Activated CD8-positive, alpha-beta memory T cell treated with anti-CD3 and anti-CD28 coated beads, Interleukin-2, amount 50 U/mL, for 4 hours (primary cell): ENCODE measurements around the gene PIK3R5.
A peak's percentile ranks its signal among the peaks of the same experiment; 100 is the strongest.
"Not testable (repeated sequence)": the region's sequence is repeated elsewhere in the genome, so short reads cannot be mapped to it uniquely, and the experiment has no call there.

Experiments
- DNase-seq: peaks from one replicate; pipeline ENCODE4 v3.0.0-alpha.2; 2020

The PIK3R5 gene

GRCh38 chr17:8985054-8985701 is 19.7 kb upstream of the PIK3R5 start:
- no peak for DNase-seq

GRCh38 chr17:8984225-8984624 is 18.7 kb upstream of the PIK3R5 start:
- not testable (repeated sequence) for DNase-seq

- DNase-seq, result no peak
These were observed 15.9 kb upstream of the PIK3R5 start for GRCh38 chr17:8981443-8981842.

GRCh38 chr17:8979715-8980114 is 14.2 kb upstream of the PIK3R5 start:
- DNase-seq, result no peak

- DNase-seq, result no peak
These were observed 11.1 kb upstream of the PIK3R5 start for GRCh38 chr17:8976638-8977037.

- DNase-seq, result no peak
These were observed 9.7 kb upstream of the PIK3R5 start for GRCh38 chr17:8975091-8975725.

- no peak for DNase-seq
These were observed 4.4 kb upstream of the PIK3R5 start for GRCh38 chr17:8969901-8970300.

GRCh38 chr17:8968503-8968902 is 3.0 kb upstream of the PIK3R5 start:
- DNase-seq, result no peak

- DNase-seq, result no peak
These were observed 2.4 kb upstream of the PIK3R5 start for GRCh38 chr17:8967861-8968260.

GRCh38 chr17:8966926-8967325 is 1.4 kb upstream of the PIK3R5 start:
- DNase-seq, result no peak

GRCh38 chr17:8964801-8965393 is 610 bp downstream of the PIK3R5 start:
- peak; percentile 42 for DNase-seq

GRCh38 chr17:8963647-8964258 is 1.8 kb downstream of the PIK3R5 start:
- DNase-seq, result peak; percentile 26

- DNase-seq, result no peak
These were observed 2.5 kb downstream of the PIK3R5 start for GRCh38 chr17:8963014-8963413.

- no peak for DNase-seq
These were observed 3.7 kb downstream of the PIK3R5 start for GRCh38 chr17:8961829-8962228.

- no peak for DNase-seq
These were observed 5.0 kb downstream of the PIK3R5 start for GRCh38 chr17:8960325-8961140.

- DNase-seq, result no peak
These were observed 6.1 kb downstream of the PIK3R5 start for GRCh38 chr17:8959312-8959918.

GRCh38 chr17:8957721-8958120 is 7.8 kb downstream of the PIK3R5 start:
- no peak for DNase-seq

GRCh38 chr17:8956465-8956902 is 9.0 kb downstream of the PIK3R5 start:
- DNase-seq, result no peak

GRCh38 chr17:8955021-8955959 is 10.2 kb downstream of the PIK3R5 start:
- no peak for DNase-seq

- peak; percentile 77 for DNase-seq
These were observed 11.2 kb downstream of the PIK3R5 start for GRCh38 chr17:8954339-8954738.

- no peak for DNase-seq
These were observed 12.2 kb downstream of the PIK3R5 start for GRCh38 chr17:8953156-8953885.
